GM23338 (cell line): ENCODE data around the gene EDN1. TPM values are rescaled to one million over a fixed set of nuclear protein-coding genes. Genes with fewer than 3 reads are reported as not detected.

Experiments
- ATAC-seq: fragments of 200-7000 bp; cut with Tn5 transposase; 3 replicates; pipeline ENCODE4 v1.9.1; 2020
- DNase-seq: peaks from one replicate; pipeline ENCODE4 v3.0.0-alpha.2; 2015; ENCODE audit warnings: low spot score
- H2AFZ ChIP-seq: fragments of 200-600 bp; sonication (generic); 2 replicates; pipeline ENCODE4 v1.8.0; 2016; ENCODE audit warnings: antibody characterized with exemption, mild to moderate bottlenecking, moderate library complexity
- H3F3A ChIP-seq: fragments of 200-600 bp; sonication (generic); replicated peaks from 2 replicates; pipeline ENCODE4 v1.8.0; 2017; ENCODE audit warnings: antibody characterized with exemption, mixed run types, low read depth
- H3K27ac ChIP-seq: fragments of 200-600 bp; sonication (generic); 2 replicates; pipeline ENCODE4 v1.6.1; 2016; ENCODE audit warnings: low read depth
- H3K27me3 ChIP-seq: fragments of 200-600 bp; sonication (generic); 2 replicates; pipeline ENCODE4 v1.8.0; 2016; ENCODE audit warnings: mild to moderate bottlenecking, mixed run types, moderate library complexity; ENCODE audit not compliant: insufficient read depth
- H3K36me3 ChIP-seq: fragments of 200-600 bp; sonication (generic); 2 replicates; pipeline ENCODE4 v1.8.0; 2016; ENCODE audit warnings: mild to moderate bottlenecking; ENCODE audit not compliant: insufficient read depth
- H3K4me1 ChIP-seq: fragments of 200-600 bp; sonication (generic); 2 replicates; pipeline ENCODE4 v1.8.0; 2016; ENCODE audit warnings: mild to moderate bottlenecking, moderate library complexity; ENCODE audit not compliant: insufficient read depth
- H3K4me2 ChIP-seq: fragments of 200-600 bp; sonication (generic); 2 replicates; pipeline ENCODE4 v1.7.1; 2017; ENCODE audit warnings: mixed run types
- H3K4me3 ChIP-seq: fragments of 200-600 bp; sonication (generic); 2 replicates; pipeline ENCODE4 v1.6.1; 2016; ENCODE audit warnings: mixed run types
- H3K79me2 ChIP-seq: fragments of 200-600 bp; sonication (generic); replicated peaks from 2 replicates; pipeline ENCODE4 v1.8.0; 2017; ENCODE audit warnings: mild to moderate bottlenecking; ENCODE audit not compliant: insufficient read depth
- H3K9me2 ChIP-seq: fragments of 200-600 bp; sonication (generic); 2 replicates; pipeline ENCODE4 v1.8.0; 2017; ENCODE audit not compliant: insufficient read depth
- H4K20me1 ChIP-seq: fragments of 200-600 bp; sonication (generic); replicated peaks from 2 replicates; pipeline ENCODE4 v1.8.0; 2017; ENCODE audit warnings: mild to moderate bottlenecking; ENCODE audit not compliant: insufficient read depth
- H3K27ac Mint-ChIP-seq: 2 replicates; pipeline ENCODE4 v1.8.0; 2020; ENCODE audit warnings: inconsistent platforms, mild to moderate bottlenecking, moderate library complexity, mixed read lengths
- H3K27me3 Mint-ChIP-seq: 3 replicates; pipeline ENCODE4 v1.8.0; 2022; ENCODE audit warnings: low read depth, mild to moderate bottlenecking, moderate library complexity, mixed read lengths, inconsistent platforms; ENCODE audit not compliant: insufficient read depth, poor library complexity
- H3K36me3 Mint-ChIP-seq: 3 replicates; pipeline ENCODE4 v1.8.0; 2021; ENCODE audit warnings: low read depth, mild to moderate bottlenecking, inconsistent platforms, moderate library complexity, mixed read lengths
- H3K4me1 Mint-ChIP-seq: 3 replicates; pipeline ENCODE4 v1.8.0; 2020; ENCODE audit warnings: mild to moderate bottlenecking, inconsistent platforms, mixed read lengths
- H3K4me3 Mint-ChIP-seq: 3 replicates; pipeline ENCODE4 v1.8.0; 2021; ENCODE audit warnings: moderate library complexity, mild to moderate bottlenecking, inconsistent platforms, mixed read lengths
- H3K9me3 Mint-ChIP-seq: 3 replicates; pipeline ENCODE4 v1.8.0; 2020; ENCODE audit warnings: moderate library complexity, mild to moderate bottlenecking, inconsistent platforms, mixed read lengths
- CREB1 ChIP-seq: fragments of 250-450 bp; sonication (Bioruptor Pico); IDR thresholded peaks from 2 replicates; pipeline ENCODE4 v1.5.0; 2020; ENCODE audit warnings: low read depth, mild to moderate bottlenecking, moderate library complexity
- EZH2 ChIP-seq: fragments of 200-600 bp; sonication (generic); IDR thresholded peaks from one replicate; pipeline ENCODE4 v1.8.0; 2017; ENCODE audit warnings: antibody characterized with exemption, mild to moderate bottlenecking, low read depth; ENCODE audit not compliant: unreplicated experiment
- EZH2phosphoT487 ChIP-seq: fragments of 200-600 bp; sonication (generic); IDR thresholded peaks from one replicate; pipeline ENCODE4 v1.8.1; 2018; ENCODE audit warnings: antibody characterized with exemption; ENCODE audit not compliant: unreplicated experiment
- JUNB ChIP-seq: IDR thresholded peaks from one replicate; pipeline ENCODE4 v1.6.1; 2016; ENCODE audit warnings: antibody characterized with exemption; ENCODE audit not compliant: unreplicated experiment
- NANOG ChIP-seq: IDR thresholded peaks from 2 replicates; pipeline ENCODE4 v1.6.1; 2016; ENCODE audit warnings: antibody characterized with exemption, borderline replicate concordance
- POLR2AphosphoS5 ChIP-seq: IDR thresholded peaks from 2 replicates; pipeline ENCODE4 v1.6.1; 2016; ENCODE audit warnings: antibody characterized with exemption, low read depth
- STAT1 ChIP-seq: IDR thresholded peaks from one replicate; pipeline ENCODE4 v1.6.1; 2016; ENCODE audit warnings: antibody characterized with exemption; ENCODE audit not compliant: unreplicated experiment
- ZNF114 ChIP-seq: fragments of 250-450 bp; sonication (Bioruptor Pico); IDR thresholded peaks from 2 replicates; pipeline ENCODE4 v1.5.0; 2020; ENCODE audit warnings: mild to moderate bottlenecking, moderate library complexity
- ZNF331 ChIP-seq: fragments of 250-450 bp; sonication (Bioruptor Pico); IDR thresholded peaks from 2 replicates; pipeline ENCODE4 v1.5.0; 2020; ENCODE audit warnings: low read depth, mild to moderate bottlenecking, moderate library complexity
- polyA plus RNA-seq: library from polyadenylated mRNA; unstranded; fragments of >200 nt; fragmentation: Nextera tagmentation; extraction: Ambion mirVana; gene quantifications from 2 replicates; pipeline ENCODE4 v1.2.1, GENCODE V29; 2016
- total RNA-seq: library from RNA; depleted of rRNA; stranded (reverse); fragments of >200 nt; shearing (Covaris generic); gene quantifications from 2 replicates; pipeline ENCODE4 v1.2.3, GENCODE V29; 2014
- TF ChIP-seq, protein P1 (sequence below): IDR thresholded peaks from one replicate; pipeline ENCODE4 v1.6.1; 2018; ENCODE audit warnings: antibody characterized with exemption; ENCODE audit not compliant: unreplicated experiment
- TF ChIP-seq, protein P2 (sequence below), 2 experiments: fragments of 200-600 bp in 1 of 2; sonication (generic) in 1 of 2; conservative IDR thresholded peaks; 2 replicates each; pipeline versions ENCODE4 v1.5.1 to v1.6.1; 2016 to 2017; ENCODE audit warnings: antibody characterized with exemption in 2 of 2, low read depth in 2 of 2, mild to moderate bottlenecking in 2 of 2, moderate library complexity in 1 of 2
- TF ChIP-seq, protein P3 (sequence below): IDR thresholded peaks from 2 replicates; pipeline ENCODE4 v1.6.1; 2016; ENCODE audit warnings: antibody characterized with exemption
- TF ChIP-seq, protein P4 (sequence below): fragments of 250-450 bp; sonication (Bioruptor Pico); IDR thresholded peaks from 2 replicates; pipeline ENCODE4 v1.5.0; 2020; ENCODE audit warnings: mild to moderate bottlenecking, moderate library complexity

EDN1 gene
- total and polyA plus RNA-seq, 2 experiments from 2014 or later, result 0.80 to 1.2 TPM

DNA sequence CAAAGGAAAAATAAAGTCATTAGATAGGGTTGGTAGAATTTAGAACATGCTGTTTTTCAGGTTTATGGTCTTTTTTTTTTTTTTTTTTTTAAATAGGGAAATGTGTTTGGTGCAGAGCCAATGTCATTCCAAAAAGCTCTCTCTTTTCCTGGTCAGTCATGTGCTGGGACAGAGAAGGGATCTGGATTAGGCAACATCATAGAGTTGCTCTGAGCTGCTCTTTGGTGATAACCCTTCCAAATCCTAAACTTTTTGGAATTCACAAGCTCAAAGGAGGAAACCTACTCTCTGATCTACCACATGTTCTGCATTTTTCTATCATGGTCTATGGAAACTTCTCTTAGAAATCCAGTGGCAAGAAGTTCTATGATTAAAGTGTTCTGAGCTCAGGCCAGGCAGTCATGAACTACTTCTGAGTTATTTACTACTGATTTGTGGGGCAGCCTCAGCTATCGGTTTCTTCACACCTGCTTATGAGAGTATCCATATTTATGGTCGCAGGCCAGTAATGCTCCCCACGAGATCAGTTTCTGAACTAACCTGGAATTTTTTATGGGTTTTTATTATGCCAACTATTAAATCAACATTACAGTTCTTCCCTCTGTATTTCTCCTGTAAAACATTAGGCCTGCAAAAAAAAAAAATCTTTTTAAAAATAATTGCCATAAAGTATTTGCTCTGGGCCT, 4.8 kb downstream of the EDN1 start:
- TF ChIP-seq NANOG, result no peak
- no peak for TF ChIP-seq ZNF114 (CRISPR knock-in tag)
- TF ChIP-seq, protein P1, sequence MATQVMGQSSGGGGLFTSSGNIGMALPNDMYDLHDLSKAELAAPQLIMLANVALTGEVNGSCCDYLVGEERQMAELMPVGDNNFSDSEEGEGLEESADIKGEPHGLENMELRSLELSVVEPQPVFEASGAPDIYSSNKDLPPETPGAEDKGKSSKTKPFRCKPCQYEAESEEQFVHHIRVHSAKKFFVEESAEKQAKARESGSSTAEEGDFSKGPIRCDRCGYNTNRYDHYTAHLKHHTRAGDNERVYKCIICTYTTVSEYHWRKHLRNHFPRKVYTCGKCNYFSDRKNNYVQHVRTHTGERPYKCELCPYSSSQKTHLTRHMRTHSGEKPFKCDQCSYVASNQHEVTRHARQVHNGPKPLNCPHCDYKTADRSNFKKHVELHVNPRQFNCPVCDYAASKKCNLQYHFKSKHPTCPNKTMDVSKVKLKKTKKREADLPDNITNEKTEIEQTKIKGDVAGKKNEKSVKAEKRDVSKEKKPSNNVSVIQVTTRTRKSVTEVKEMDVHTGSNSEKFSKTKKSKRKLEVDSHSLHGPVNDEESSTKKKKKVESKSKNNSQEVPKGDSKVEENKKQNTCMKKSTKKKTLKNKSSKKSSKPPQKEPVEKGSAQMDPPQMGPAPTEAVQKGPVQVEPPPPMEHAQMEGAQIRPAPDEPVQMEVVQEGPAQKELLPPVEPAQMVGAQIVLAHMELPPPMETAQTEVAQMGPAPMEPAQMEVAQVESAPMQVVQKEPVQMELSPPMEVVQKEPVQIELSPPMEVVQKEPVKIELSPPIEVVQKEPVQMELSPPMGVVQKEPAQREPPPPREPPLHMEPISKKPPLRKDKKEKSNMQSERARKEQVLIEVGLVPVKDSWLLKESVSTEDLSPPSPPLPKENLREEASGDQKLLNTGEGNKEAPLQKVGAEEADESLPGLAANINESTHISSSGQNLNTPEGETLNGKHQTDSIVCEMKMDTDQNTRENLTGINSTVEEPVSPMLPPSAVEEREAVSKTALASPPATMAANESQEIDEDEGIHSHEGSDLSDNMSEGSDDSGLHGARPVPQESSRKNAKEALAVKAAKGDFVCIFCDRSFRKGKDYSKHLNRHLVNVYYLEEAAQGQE, result no peak
- TF ChIP-seq, protein P2, sequence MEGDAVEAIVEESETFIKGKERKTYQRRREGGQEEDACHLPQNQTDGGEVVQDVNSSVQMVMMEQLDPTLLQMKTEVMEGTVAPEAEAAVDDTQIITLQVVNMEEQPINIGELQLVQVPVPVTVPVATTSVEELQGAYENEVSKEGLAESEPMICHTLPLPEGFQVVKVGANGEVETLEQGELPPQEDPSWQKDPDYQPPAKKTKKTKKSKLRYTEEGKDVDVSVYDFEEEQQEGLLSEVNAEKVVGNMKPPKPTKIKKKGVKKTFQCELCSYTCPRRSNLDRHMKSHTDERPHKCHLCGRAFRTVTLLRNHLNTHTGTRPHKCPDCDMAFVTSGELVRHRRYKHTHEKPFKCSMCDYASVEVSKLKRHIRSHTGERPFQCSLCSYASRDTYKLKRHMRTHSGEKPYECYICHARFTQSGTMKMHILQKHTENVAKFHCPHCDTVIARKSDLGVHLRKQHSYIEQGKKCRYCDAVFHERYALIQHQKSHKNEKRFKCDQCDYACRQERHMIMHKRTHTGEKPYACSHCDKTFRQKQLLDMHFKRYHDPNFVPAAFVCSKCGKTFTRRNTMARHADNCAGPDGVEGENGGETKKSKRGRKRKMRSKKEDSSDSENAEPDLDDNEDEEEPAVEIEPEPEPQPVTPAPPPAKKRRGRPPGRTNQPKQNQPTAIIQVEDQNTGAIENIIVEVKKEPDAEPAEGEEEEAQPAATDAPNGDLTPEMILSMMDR (conservative IDR thresholded peaks at IDR 0.05; ENCODE audit: low read depth in 2 of 2), result no peak
- TF ChIP-seq ZNF331 (CRISPR knock-in tag), result no peak
- TF ChIP-seq CREB1 (CRISPR knock-in tag), result no peak
- TF ChIP-seq, protein P3, sequence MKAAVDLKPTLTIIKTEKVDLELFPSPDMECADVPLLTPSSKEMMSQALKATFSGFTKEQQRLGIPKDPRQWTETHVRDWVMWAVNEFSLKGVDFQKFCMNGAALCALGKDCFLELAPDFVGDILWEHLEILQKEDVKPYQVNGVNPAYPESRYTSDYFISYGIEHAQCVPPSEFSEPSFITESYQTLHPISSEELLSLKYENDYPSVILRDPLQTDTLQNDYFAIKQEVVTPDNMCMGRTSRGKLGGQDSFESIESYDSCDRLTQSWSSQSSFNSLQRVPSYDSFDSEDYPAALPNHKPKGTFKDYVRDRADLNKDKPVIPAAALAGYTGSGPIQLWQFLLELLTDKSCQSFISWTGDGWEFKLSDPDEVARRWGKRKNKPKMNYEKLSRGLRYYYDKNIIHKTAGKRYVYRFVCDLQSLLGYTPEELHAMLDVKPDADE, result no peak
- no peak for TF ChIP-seq STAT1
- TF ChIP-seq EZH2, result no peak
- no peak for TF ChIP-seq POLR2AphosphoS5
- no peak for TF ChIP-seq EZH2phosphoT487
- TF ChIP-seq, protein P4, sequence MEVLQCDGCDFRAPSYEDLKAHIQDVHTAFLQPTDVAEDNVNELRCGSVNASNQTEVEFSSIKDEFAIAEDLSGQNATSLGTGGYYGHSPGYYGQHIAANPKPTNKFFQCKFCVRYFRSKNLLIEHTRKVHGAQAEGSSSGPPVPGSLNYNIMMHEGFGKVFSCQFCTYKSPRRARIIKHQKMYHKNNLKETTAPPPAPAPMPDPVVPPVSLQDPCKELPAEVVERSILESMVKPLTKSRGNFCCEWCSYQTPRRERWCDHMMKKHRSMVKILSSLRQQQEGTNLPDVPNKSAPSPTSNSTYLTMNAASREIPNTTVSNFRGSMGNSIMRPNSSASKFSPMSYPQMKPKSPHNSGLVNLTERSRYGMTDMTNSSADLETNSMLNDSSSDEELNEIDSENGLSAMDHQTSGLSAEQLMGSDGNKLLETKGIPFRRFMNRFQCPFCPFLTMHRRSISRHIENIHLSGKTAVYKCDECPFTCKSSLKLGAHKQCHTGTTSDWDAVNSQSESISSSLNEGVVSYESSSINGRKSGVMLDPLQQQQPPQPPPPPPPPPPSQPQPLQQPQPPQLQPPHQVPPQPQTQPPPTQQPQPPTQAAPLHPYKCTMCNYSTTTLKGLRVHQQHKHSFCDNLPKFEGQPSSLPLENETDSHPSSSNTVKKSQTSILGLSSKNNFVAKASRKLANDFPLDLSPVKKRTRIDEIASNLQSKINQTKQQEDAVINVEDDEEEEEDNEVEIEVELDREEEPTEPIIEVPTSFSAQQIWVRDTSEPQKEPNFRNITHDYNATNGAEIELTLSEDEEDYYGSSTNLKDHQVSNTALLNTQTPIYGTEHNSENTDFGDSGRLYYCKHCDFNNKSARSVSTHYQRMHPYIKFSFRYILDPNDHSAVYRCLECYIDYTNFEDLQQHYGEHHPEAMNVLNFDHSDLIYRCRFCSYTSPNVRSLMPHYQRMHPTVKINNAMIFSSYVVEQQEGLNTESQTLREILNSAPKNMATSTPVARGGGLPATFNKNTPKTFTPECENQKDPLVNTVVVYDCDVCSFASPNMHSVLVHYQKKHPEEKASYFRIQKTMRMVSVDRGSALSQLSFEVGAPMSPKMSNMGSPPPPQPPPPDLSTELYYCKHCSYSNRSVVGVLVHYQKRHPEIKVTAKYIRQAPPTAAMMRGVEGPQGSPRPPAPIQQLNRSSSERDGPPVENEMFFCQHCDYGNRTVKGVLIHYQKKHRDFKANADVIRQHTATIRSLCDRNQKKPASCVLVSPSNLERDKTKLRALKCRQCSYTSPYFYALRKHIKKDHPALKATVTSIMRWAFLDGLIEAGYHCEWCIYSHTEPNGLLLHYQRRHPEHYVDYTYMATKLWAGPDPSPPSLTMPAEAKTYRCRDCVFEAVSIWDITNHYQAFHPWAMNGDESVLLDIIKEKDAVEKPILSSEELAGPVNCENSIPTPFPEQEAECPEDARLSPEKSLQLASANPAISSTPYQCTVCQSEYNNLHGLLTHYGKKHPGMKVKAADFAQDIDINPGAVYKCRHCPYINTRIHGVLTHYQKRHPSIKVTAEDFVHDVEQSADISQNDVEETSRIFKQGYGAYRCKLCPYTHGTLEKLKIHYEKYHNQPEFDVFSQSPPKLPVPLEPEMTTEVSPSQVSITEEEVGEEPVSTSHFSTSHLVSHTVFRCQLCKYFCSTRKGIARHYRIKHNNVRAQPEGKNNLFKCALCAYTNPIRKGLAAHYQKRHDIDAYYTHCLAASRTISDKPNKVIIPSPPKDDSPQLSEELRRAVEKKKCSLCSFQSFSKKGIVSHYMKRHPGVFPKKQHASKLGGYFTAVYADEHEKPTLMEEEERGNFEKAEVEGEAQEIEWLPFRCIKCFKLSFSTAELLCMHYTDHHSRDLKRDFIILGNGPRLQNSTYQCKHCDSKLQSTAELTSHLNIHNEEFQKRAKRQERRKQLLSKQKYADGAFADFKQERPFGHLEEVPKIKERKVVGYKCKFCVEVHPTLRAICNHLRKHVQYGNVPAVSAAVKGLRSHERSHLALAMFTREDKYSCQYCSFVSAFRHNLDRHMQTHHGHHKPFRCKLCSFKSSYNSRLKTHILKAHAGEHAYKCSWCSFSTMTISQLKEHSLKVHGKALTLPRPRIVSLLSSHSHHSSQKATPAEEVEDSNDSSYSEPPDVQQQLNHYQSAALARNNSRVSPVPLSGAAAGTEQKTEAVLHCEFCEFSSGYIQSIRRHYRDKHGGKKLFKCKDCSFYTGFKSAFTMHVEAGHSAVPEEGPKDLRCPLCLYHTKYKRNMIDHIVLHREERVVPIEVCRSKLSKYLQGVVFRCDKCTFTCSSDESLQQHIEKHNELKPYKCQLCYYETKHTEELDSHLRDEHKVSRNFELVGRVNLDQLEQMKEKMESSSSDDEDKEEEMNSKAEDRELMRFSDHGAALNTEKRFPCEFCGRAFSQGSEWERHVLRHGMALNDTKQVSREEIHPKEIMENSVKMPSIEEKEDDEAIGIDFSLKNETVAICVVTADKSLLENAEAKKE (CRISPR knock-in tag), result no peak
- TF ChIP-seq JUNB, result no peak
- H3F3A ChIP-seq, result no peaks in the 10 kb centered on the region
- Mint-ChIP-seq H3K36me3 (no peaks in the 10 kb centered on the region), H3K27ac (no peak overlapping the region), H3K9me3 (no peaks in the 10 kb centered on the region; the same call in 2 of the 3 replicates), H3K4me1 (peaks cover 27% of the 10 kb centered on the region), H3K27me3 (peaks cover 16% of the 10 kb centered on the region), H3K4me3 (no peak overlapping the region)
- no peaks in the 10 kb centered on the region for H3K79me2 ChIP-seq
- H3K27me3 ChIP-seq, result peaks cover 16% of the 10 kb centered on the region
- H3K27ac ChIP-seq, result no peak overlapping the region
- H3K36me3 ChIP-seq, result no peaks in the 10 kb centered on the region
- no peak overlapping the region for H3K4me2 ChIP-seq
- H3K9me2 ChIP-seq, result no peaks in the 10 kb centered on the region
- DNase-seq (no peak), ATAC-seq (no peak)
- no peaks in the 10 kb centered on the region for H4K20me1 ChIP-seq
- H3K4me1 ChIP-seq, result peaks cover 19% of the 10 kb centered on the region
- H2AFZ ChIP-seq, result no peak overlapping the region
- no peak overlapping the region for H3K4me3 ChIP-seq
